Neural progenitor cell (in vitro differentiated cells): ENCODE measurements around the gene RAB3IL1. TPM values are rescaled to one million over a fixed set of nuclear protein-coding genes. Genes with fewer than 3 reads are reported as not detected.

Experiments
- DNase-seq: peaks from one replicate; pipeline ENCODE4 v3.0.0-alpha.2; 2016; ENCODE audit warnings: low spot score
- H2AFZ ChIP-seq: fragments of 200-600 bp; sonication (generic); replicated peaks from 2 replicates; pipeline ENCODE4 v1.6.1; 2016; ENCODE audit warnings: antibody characterized with exemption
- H3F3A ChIP-seq: fragments of 200-600 bp; sonication (generic); 2 replicates; pipeline ENCODE4 v1.6.1; 2016; ENCODE audit warnings: antibody characterized with exemption, low read depth
- H3K27ac ChIP-seq: fragments of 200-600 bp; sonication (generic); 2 replicates; pipeline ENCODE4 v1.5.1; 2016; ENCODE audit warnings: mild to moderate bottlenecking
- H3K27me3 ChIP-seq: fragments of 200-600 bp; sonication (generic); 2 replicates; pipeline ENCODE4 v1.6.1; 2016; ENCODE audit warnings: mild to moderate bottlenecking, moderate library complexity
- H3K36me3 ChIP-seq: fragments of 200-600 bp; sonication (generic); 2 replicates; pipeline ENCODE4 v1.5.1; 2016
- H3K4me1 ChIP-seq: fragments of 200-600 bp; sonication (generic); 2 replicates; pipeline ENCODE4 v1.6.1; 2016; ENCODE audit warnings: mixed run types
- H3K4me2 ChIP-seq: fragments of 200-600 bp; sonication (generic); 2 replicates; pipeline ENCODE4 v1.6.1; 2016
- H3K4me3 ChIP-seq: fragments of 200-600 bp; sonication (generic); 2 replicates; pipeline ENCODE4 v1.5.1; 2016
- H3K79me2 ChIP-seq: fragments of 200-600 bp; sonication (generic); 2 replicates; pipeline ENCODE4 v1.6.1; 2016; ENCODE audit warnings: low read depth
- H3K9ac ChIP-seq: fragments of 200-600 bp; sonication (generic); 2 replicates; pipeline ENCODE4 v1.6.1; 2016
- H3K9me3 ChIP-seq: fragments of 200-600 bp; sonication (generic); 2 replicates; pipeline ENCODE4 v1.5.1; 2016; ENCODE audit warnings: low read depth
- H4K20me1 ChIP-seq: fragments of 200-600 bp; sonication (generic); 2 replicates; pipeline ENCODE4 v1.6.1; 2016; ENCODE audit warnings: low read depth
- H3K27ac Mint-ChIP-seq: 3 replicates; pipeline ENCODE4 v1.8.0; 2021; ENCODE audit warnings: mixed read lengths
- H3K27me3 Mint-ChIP-seq: 2 replicates; pipeline ENCODE4 v1.8.0; 2022; ENCODE audit warnings: low read depth, mild to moderate bottlenecking, inconsistent platforms, moderate library complexity, mixed read lengths; ENCODE audit not compliant: insufficient read depth
- H3K36me3 Mint-ChIP-seq: 3 replicates; pipeline ENCODE4 v1.8.0; 2021; ENCODE audit warnings: mixed read lengths
- H3K4me1 Mint-ChIP-seq: 3 replicates; pipeline ENCODE4 v1.8.0; 2021; ENCODE audit warnings: mixed read lengths
- H3K4me3 Mint-ChIP-seq: 3 replicates; pipeline ENCODE4 v1.8.0; 2021; ENCODE audit warnings: mild to moderate bottlenecking, moderate library complexity, mixed read lengths
- H3K9me3 Mint-ChIP-seq: 3 replicates; pipeline ENCODE4 v1.8.0; 2020; ENCODE audit warnings: mixed read lengths
- EZH2 ChIP-seq: fragments of 200-600 bp; sonication (generic); IDR thresholded peaks from 2 replicates; pipeline ENCODE4 v1.6.1; 2017; ENCODE audit warnings: antibody characterized with exemption, mild to moderate bottlenecking, moderate library complexity
- EZH2phosphoT487 ChIP-seq: fragments of 200-600 bp; sonication (generic); IDR thresholded peaks from 2 replicates; pipeline ENCODE4 v1.6.1; 2017; ENCODE audit warnings: antibody characterized with exemption
- total RNA-seq: library from RNA; depleted of rRNA; stranded (reverse); fragments of >200 nt; gene quantifications from 2 replicates; pipeline ENCODE4 v1.2.3, GENCODE V29; 2015; ENCODE audit warnings: low replicate concordance
- TF ChIP-seq, protein P1 (sequence below): fragments of 200-600 bp; sonication (generic); IDR thresholded peaks from 2 replicates; pipeline ENCODE4 v1.5.1; 2017; ENCODE audit warnings: antibody characterized with exemption, mild to moderate bottlenecking

The RAB3IL1 gene
- total RNA-seq, 1 donor from 2014 or later, result 1.4 TPM

DNA sequence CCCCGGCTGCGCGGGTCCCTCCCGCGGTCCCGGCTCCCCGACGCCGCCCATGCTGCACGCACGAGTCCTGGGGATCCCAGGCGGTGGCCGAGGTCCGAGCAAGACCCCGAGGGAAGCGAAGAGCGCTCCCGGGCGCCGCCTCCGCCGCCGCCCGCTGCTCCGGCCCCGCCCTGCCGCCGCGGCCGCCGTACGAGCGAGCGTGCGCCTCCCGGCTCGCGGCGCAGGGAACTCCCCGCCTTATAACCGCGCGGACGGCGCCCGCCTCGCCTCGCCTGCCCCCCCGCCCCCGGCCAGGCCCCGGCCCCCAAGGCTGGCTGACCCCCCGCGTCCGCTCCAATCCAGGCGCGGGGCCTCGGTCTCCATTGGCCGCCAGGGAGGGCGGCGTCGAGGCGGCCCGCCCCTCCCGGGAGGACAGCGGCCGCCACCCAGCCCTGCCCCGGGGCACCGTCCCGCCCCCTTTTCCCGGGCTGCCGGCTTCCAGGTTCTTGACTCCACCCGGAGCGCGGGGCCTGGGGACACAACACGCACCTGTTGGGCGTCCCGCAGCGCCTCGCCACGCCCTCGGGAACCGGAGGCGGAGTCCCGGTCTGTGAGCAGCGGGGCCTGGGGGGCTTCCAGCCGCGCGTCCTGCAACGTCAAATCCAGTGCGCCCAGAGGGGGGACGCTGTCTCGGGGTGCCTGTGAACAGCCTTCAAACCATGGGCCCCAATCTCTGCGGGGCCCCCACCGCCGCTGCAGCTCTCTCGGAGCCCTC, 25.9 kb downstream of the RAB3IL1 start, which contains the start of gene FADS3:
Gene FADS3, minus strand, starts transcription at position 215 of the 754 bp plus-strand sequence. Its CDS starts 164 bp downstream, at position 51.
- no peaks in the 10 kb centered on the region for H3K9me3 ChIP-seq
- H3K4me2 ChIP-seq, result peak within 1 kb of the TSS; percentile 96
- H3K27ac ChIP-seq, result no peak within 1 kb of the TSS
- TF ChIP-seq EZH2phosphoT487 (no peak), EZH2 (no peak)
- TF ChIP-seq, protein P1, sequence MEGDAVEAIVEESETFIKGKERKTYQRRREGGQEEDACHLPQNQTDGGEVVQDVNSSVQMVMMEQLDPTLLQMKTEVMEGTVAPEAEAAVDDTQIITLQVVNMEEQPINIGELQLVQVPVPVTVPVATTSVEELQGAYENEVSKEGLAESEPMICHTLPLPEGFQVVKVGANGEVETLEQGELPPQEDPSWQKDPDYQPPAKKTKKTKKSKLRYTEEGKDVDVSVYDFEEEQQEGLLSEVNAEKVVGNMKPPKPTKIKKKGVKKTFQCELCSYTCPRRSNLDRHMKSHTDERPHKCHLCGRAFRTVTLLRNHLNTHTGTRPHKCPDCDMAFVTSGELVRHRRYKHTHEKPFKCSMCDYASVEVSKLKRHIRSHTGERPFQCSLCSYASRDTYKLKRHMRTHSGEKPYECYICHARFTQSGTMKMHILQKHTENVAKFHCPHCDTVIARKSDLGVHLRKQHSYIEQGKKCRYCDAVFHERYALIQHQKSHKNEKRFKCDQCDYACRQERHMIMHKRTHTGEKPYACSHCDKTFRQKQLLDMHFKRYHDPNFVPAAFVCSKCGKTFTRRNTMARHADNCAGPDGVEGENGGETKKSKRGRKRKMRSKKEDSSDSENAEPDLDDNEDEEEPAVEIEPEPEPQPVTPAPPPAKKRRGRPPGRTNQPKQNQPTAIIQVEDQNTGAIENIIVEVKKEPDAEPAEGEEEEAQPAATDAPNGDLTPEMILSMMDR, result peak; percentile 10
- peaks cover 7% of the 10 kb centered on the region for H4K20me1 ChIP-seq
- peaks cover 18% of the 10 kb centered on the region for H3K27me3 ChIP-seq
- no peak within 1 kb of the TSS for H3K9ac ChIP-seq
- no peaks in the 10 kb centered on the region for H3K36me3 Mint-ChIP-seq
- peaks cover 11% of the 10 kb centered on the region for H3K27me3 Mint-ChIP-seq
- no peaks in the 10 kb centered on the region for H3K79me2 ChIP-seq
- peaks cover 15% of the 10 kb centered on the region for H3F3A ChIP-seq
- H3K9me3 Mint-ChIP-seq, result no peaks in the 10 kb centered on the region
- peaks cover 3% of the 10 kb centered on the region for H3K4me1 Mint-ChIP-seq
- H2AFZ ChIP-seq, result peak within 1 kb of the TSS; percentile 98
- H3K36me3 ChIP-seq, result no peaks in the 10 kb centered on the region
- H3K4me3 Mint-ChIP-seq, result peak within 1 kb of the TSS; percentile 82
- DNase-seq, result peak; percentile 90
- peak within 1 kb of the TSS; percentile 76 for H3K4me3 ChIP-seq
- peaks cover 11% of the 10 kb centered on the region for H3K4me1 ChIP-seq
- no peak within 1 kb of the TSS for H3K27ac Mint-ChIP-seq

- peaks cover 11% of the 10 kb centered on the region for H3K4me1 ChIP-seq
Observed at GRCh38 chr11:61890529-61891330, 26.6 kb downstream of the RAB3IL1 start.

GRCh38 chr11:61889831-61890230, 27.5 kb downstream of the RAB3IL1 start:
- no peaks in the 10 kb centered on the region for H3K36me3 ChIP-seq
- peaks cover 7% of the 10 kb centered on the region for H4K20me1 ChIP-seq
- peaks cover 15% of the 10 kb centered on the region for H3F3A ChIP-seq
- Mint-ChIP-seq H3K27ac (no peak overlapping the region), H3K27me3 (peaks cover 5% of the 10 kb centered on the region), H3K4me3 (peak overlapping the region; percentile 76), H3K4me1 (peaks cover 3% of the 10 kb centered on the region), H3K36me3 (no peaks in the 10 kb centered on the region), H3K9me3 (no peaks in the 10 kb centered on the region)
- no peak overlapping the region for H3K27ac ChIP-seq
- H3K79me2 ChIP-seq, result no peaks in the 10 kb centered on the region
- H3K27me3 ChIP-seq, result peaks cover 18% of the 10 kb centered on the region
- DNase-seq, result no peak
- no peak overlapping the region for H3K4me2 ChIP-seq
- H3K9me3 ChIP-seq, result no peaks in the 10 kb centered on the region
- no peak overlapping the region for H3K9ac ChIP-seq
- H2AFZ ChIP-seq, result no peak overlapping the region
- TF ChIP-seq, protein P1, result no peak
- TF ChIP-seq EZH2, result no peak
- TF ChIP-seq EZH2phosphoT487, result no peak
- peak overlapping the region; percentile 76 for H3K4me3 ChIP-seq
- peaks cover 11% of the 10 kb centered on the region for H3K4me1 ChIP-seq

More at GRCh38 chr11:61890529-61891330, 26.6 kb downstream of the RAB3IL1 start:
- peaks cover 7% of the 10 kb centered on the region for H4K20me1 ChIP-seq
- peak; percentile 71 for DNase-seq
- peak overlapping the region; percentile 98 for H2AFZ ChIP-seq
- no peaks in the 10 kb centered on the region for H3K9me3 ChIP-seq
- H3K4me2 ChIP-seq, result peak overlapping the region; percentile 96
- Mint-ChIP-seq H3K27ac (no peak overlapping the region), H3K9me3 (no peaks in the 10 kb centered on the region), H3K4me1 (peaks cover 3% of the 10 kb centered on the region), H3K36me3 (no peaks in the 10 kb centered on the region), H3K4me3 (peak overlapping the region; percentile 72), H3K27me3 (peaks cover 9% of the 10 kb centered on the region)
- no peaks in the 10 kb centered on the region for H3K79me2 ChIP-seq
- peak overlapping the region; percentile 76 for H3K4me3 ChIP-seq
- no peaks in the 10 kb centered on the region for H3K36me3 ChIP-seq
- H3F3A ChIP-seq, result peaks cover 15% of the 10 kb centered on the region
- TF ChIP-seq EZH2phosphoT487, result no peak
- TF ChIP-seq, protein P1, result peak; percentile 27
- no peak overlapping the region for H3K27ac ChIP-seq
- no peak overlapping the region for H3K9ac ChIP-seq
- H3K27me3 ChIP-seq, result peaks cover 18% of the 10 kb centered on the region
